Measurements from ENCODE around the gene MSH6.

- TF ChIP-seq CTCF (IDR thresholded peaks at IDR 0.05) (no peak), POLR2A (IDR thresholded peaks at IDR 0.05) (no peak)
These were observed 61.2 kb downstream of the MSH6 start for GRCh38 chr2:47844162-47844561.

All from adrenal gland (tissue), 5 donors.